Fibroblast of lung (primary cell): ENCODE data around the gene CAND1.

Experiments
- CTCF ChIP-seq, 2 donors: IDR thresholded peaks in 1 of 2; conservative IDR thresholded peaks in 1 of 2; 1 replicate in 1 of 2; 2 replicates in 1 of 2; pipeline ENCODE4 v1.5.1; 2011 to 2012; ENCODE audit warnings: low read length in 2 of 2, control low read depth in 1 of 2, inconsistent platforms in 1 of 2, low read depth in 1 of 2, mild to moderate bottlenecking in 1 of 2
- EZH2 ChIP-seq: IDR thresholded peaks from 2 replicates; pipeline ENCODE4 v1.5.1; 2012; ENCODE audit warnings: low read length, control low read depth, mild to moderate bottlenecking; ENCODE audit errors: missing control alignments

- TF ChIP-seq CTCF (conservative IDR thresholded peaks at IDR 0.05 in 1 of 2, IDR thresholded peaks at IDR 0.05 in 1 of 2; ENCODE audit: low read depth in 1 of 2, low read length in 2 of 2), result no peak
- no peak for TF ChIP-seq EZH2
These were observed 18.2 kb downstream of the CAND1 start for GRCh38 chr12:67287311-67287710.
